HepG2 (cell line): ENCODE results near the gene FGGY. TPM values are rescaled to one million over a fixed set of nuclear protein-coding genes. Genes with fewer than 3 reads are reported as not detected.

Experiments
- ATAC-seq: fragments of 200-7000 bp; cut with Tn5 transposase; 3 replicates; pipeline ENCODE4 v1.9.1; 2020; ENCODE audit warnings: mild to moderate bottlenecking, moderate library complexity
- BruUV-seq: library from RNA; stranded (reverse); fragments of 400-500 nt; replicated peaks from 2 replicates; lab custom pipeline; 2021; lab: Mats Ljungman, UMichigan
- CTCF ChIA-PET: fragments of 300-600 bp; formaldehyde crosslinking; extraction: SDS; loops from one replicate; lab custom pipeline; 2021; ENCODE audit warnings: low total read pairs, inconsistent platforms, low intra/inter-chr PET ratio; lab: Yijun Ruan, JAX
- POLR2A ChIA-PET: fragments of 350-600 bp; sonication (Branson Sonifier 250); formaldehyde crosslinking; loops from one replicate; lab custom pipeline; 2020; ENCODE audit warnings: antibody characterized with exemption, inconsistent platforms; lab: Yijun Ruan, JAX
- DNase-seq: peaks from one replicate; pipeline ENCODE4 v3.0.0-alpha.2; 2015; ENCODE audit warnings: low spot score
- FAIRE-seq: peaks from 3 replicates; lab custom pipeline; 2011; peaks lifted over from hg19 to GRCh38; lab: Jason Lieb, UNC
- H2AFZ ChIP-seq: one replicate; pipeline ENCODE4 v1.6.1; 2011; ENCODE audit warnings: low read length, inconsistent platforms
- H3K27ac ChIP-seq: fragments of 300-600 bp; 3 replicates; pipeline ENCODE4 v1.8.0; 2011; ENCODE audit warnings: mixed run types, mild to moderate bottlenecking, mixed read lengths, low read length, inconsistent platforms; ENCODE audit not compliant: insufficient read depth; ENCODE audit errors: extremely low read length
- H3K27me3 ChIP-seq, 2 experiments: fragments of 200-600 bp in 1 of 2; 2 replicates in 1 of 2; 3 replicates in 1 of 2; pipeline versions ENCODE4 v1.6.0 to v1.8.0; 2011; ENCODE audit warnings: low read length in 2 of 2, mild to moderate bottlenecking in 2 of 2, moderate library complexity in 2 of 2, inconsistent platforms in 1 of 2; ENCODE audit not compliant: insufficient read depth in 2 of 2, control insufficient read depth in 1 of 2
- H3K36me3 ChIP-seq, 2 experiments: fragments of 200-600 bp in 1 of 2; replicated peaks in 1 of 2; 2 replicates in 1 of 2; 3 replicates in 1 of 2; pipeline versions ENCODE4 v1.5.1 to v1.8.0; 2011; ENCODE audit warnings: low read length in 2 of 2, inconsistent platforms in 1 of 2; ENCODE audit not compliant: insufficient read depth in 2 of 2, control insufficient read depth in 1 of 2
- H3K4me1 ChIP-seq: 2 replicates; pipeline ENCODE4 v1.5.1; 2012; ENCODE audit warnings: low read length, inconsistent platforms; ENCODE audit not compliant: insufficient read depth
- H3K4me2 ChIP-seq: 2 replicates; pipeline ENCODE4 v1.6.0; 2011; ENCODE audit warnings: low read depth, low read length, inconsistent platforms
- H3K4me3 ChIP-seq, 3 experiments: fragments of 200-600 bp in 1 of 3; sonication (generic), shearing (Covaris generic) in 1 of 3; replicated peaks in 1 of 3; 2 replicates each; pipeline ENCODE4 v1.5.1; 2011 to 2016; ENCODE audit warnings: low read length in 3 of 3, inconsistent platforms in 2 of 3, low read depth in 2 of 3, mild to moderate bottlenecking in 2 of 3, control low read depth in 1 of 3, mixed read lengths in 1 of 3; ENCODE audit not compliant: insufficient read depth in 1 of 3
- H3K79me2 ChIP-seq: one replicate; pipeline ENCODE4 v1.6.1; 2011; ENCODE audit warnings: low read length, inconsistent platforms; ENCODE audit not compliant: insufficient read depth
- H3K9ac ChIP-seq: 2 replicates; pipeline ENCODE4 v1.6.0; 2011; ENCODE audit warnings: mild to moderate bottlenecking, low read depth, low read length, inconsistent platforms; ENCODE audit not compliant: insufficient read depth
- H3K9me3 ChIP-seq: 2 replicates; pipeline ENCODE4 v1.5.1; 2012; ENCODE audit warnings: mild to moderate bottlenecking, low read length
- H4K20me1 ChIP-seq: 2 replicates; pipeline ENCODE4 v1.6.0; 2011; ENCODE audit warnings: inconsistent platforms, mild to moderate bottlenecking, low read length, moderate library complexity; ENCODE audit not compliant: insufficient read depth
- BCL6 ChIP-seq: IDR thresholded peaks from 2 replicates; pipeline ENCODE4 v1.6.1; 2016; ENCODE audit warnings: missing genetic modification reagents, missing compliant biosample characterization
- CCAR2 ChIP-seq: fragments of 200-400 bp; formaldehyde crosslinking; optimal IDR thresholded peaks from 2 replicates; pipeline ENCODE3; 2018; ENCODE audit warnings: low read depth, mild to moderate bottlenecking, low read length, moderate library complexity
- GLI4 ChIP-seq: sonication (generic); formaldehyde crosslinking; IDR thresholded peaks from 2 replicates; pipeline ENCODE4 v1.5.1; 2020; ENCODE audit warnings: missing genetic modification reagents, mild to moderate bottlenecking, moderate library complexity, borderline replicate concordance
- HNRNPLL ChIP-seq: fragments of 200-400 bp; formaldehyde crosslinking; IDR thresholded peaks from 2 replicates; pipeline ENCODE4 v1.6.1; 2017; ENCODE audit warnings: mild to moderate bottlenecking, low read depth, low read length; ENCODE audit not compliant: poor library complexity, severe bottlenecking
- NFKBIZ ChIP-seq: IDR thresholded peaks from 2 replicates; pipeline ENCODE4 v1.6.1; 2018; ENCODE audit warnings: missing genetic modification reagents, missing compliant biosample characterization
- PPARG ChIP-seq: conservative IDR thresholded peaks from 2 replicates; pipeline ENCODE4 v1.6.1; 2016; ENCODE audit warnings: missing biosample characterization, missing genetic modification reagents
- RCOR2 ChIP-seq: IDR thresholded peaks from 2 replicates; pipeline ENCODE4 v1.6.1; 2016; ENCODE audit warnings: missing biosample characterization, missing genetic modification reagents
- RXRB ChIP-seq: IDR thresholded peaks from 2 replicates; pipeline ENCODE4 v1.6.1; 2016; ENCODE audit warnings: borderline replicate concordance, missing genetic modification reagents, missing compliant biosample characterization
- SALL1 ChIP-seq: sonication (generic); formaldehyde crosslinking; IDR thresholded peaks from 2 replicates; pipeline ENCODE4 v1.8.0; 2022; ENCODE audit warnings: mild to moderate bottlenecking, missing genetic modification reagents
- SMYD3 ChIP-seq: sonication (generic); formaldehyde crosslinking; IDR thresholded peaks from 2 replicates; pipeline ENCODE4 v1.8.1; 2023; ENCODE audit warnings: mild to moderate bottlenecking, missing genetic modification reagents
- THAP11 ChIP-seq: IDR thresholded peaks from 2 replicates; pipeline ENCODE4 v1.6.1; 2016; ENCODE audit warnings: missing biosample characterization, missing genetic modification reagents
- TRIM24 ChIP-seq: sonication (generic); formaldehyde crosslinking; IDR thresholded peaks from 2 replicates; pipeline ENCODE4 v1.8.0; 2022; ENCODE audit warnings: mild to moderate bottlenecking, missing genetic modification reagents
- ZMYM2 ChIP-seq: sonication (generic); formaldehyde crosslinking; IDR thresholded peaks from 2 replicates; pipeline ENCODE4 v1.8.0; 2022; ENCODE audit warnings: mild to moderate bottlenecking, missing genetic modification reagents
- ZMYM3 ChIP-seq: sonication (generic); formaldehyde crosslinking; IDR thresholded peaks from 2 replicates; pipeline ENCODE4 v1.5.1; 2020; ENCODE audit warnings: mild to moderate bottlenecking, missing genetic modification reagents
- ZMYM4 ChIP-seq: sonication (generic); formaldehyde crosslinking; IDR thresholded peaks from 2 replicates; pipeline ENCODE4 v1.8.1; 2023; ENCODE audit warnings: mild to moderate bottlenecking, missing genetic modification reagents
- ZNF367 ChIP-seq: sonication (generic); formaldehyde crosslinking; IDR thresholded peaks from 2 replicates; pipeline ENCODE4 v1.4.0; 2020; ENCODE audit warnings: missing genetic modification reagents, borderline replicate concordance
- ZNF383 ChIP-seq: sonication (generic); formaldehyde crosslinking; IDR thresholded peaks from 2 replicates; pipeline ENCODE4 v1.4.0; 2020; ENCODE audit warnings: missing genetic modification reagents, mild to moderate bottlenecking, borderline replicate concordance
- ZNF644 ChIP-seq: IDR thresholded peaks from 2 replicates; pipeline ENCODE4 v1.6.1; 2016; ENCODE audit warnings: low read depth
- ZNF674 ChIP-seq: sonication (generic); formaldehyde crosslinking; IDR thresholded peaks from 2 replicates; pipeline ENCODE4 v1.5.0; 2020; ENCODE audit warnings: low read depth, mild to moderate bottlenecking, missing genetic modification reagents
- WGBS: methylation state at CpG from one replicate; pipeline ENCODE4 v1.1.6; 2017; ENCODE audit warnings: low lambda C conversion rate; 5-methylcytosine and 5-hydroxymethylcytosine counted together
- in situ Hi-C: cut with HindIII; loops from 2 replicates; pipeline ENCODE4 v1.10.0; 2017; ENCODE audit warnings: low pct_unique_long_range_greater_than_20kb; ENCODE audit not compliant: extremely low pct_ligation_motif_present
- intact Hi-C: fragments of 100-400 bp; cut with micrococcal nuclease; formaldehyde crosslinking; loops from one replicate; pipeline ENCODE4 v1.10.0; 2022; ENCODE audit not compliant: unreplicated experiment
- polyA plus RNA-seq, 8 experiments: library from polyadenylated mRNA; depleted of rRNA in 3 of 8; stranded (reverse) in 7 of 8; unstranded in 1 of 8; fragments of >200 nt; fragmentation: Illumina TruSeq in 4 of 8; extraction: Trizol in 4 of 8; gene quantifications; 2 replicates each; pipeline versions ENCODE4 v1.2.1 to v1.2.3, GENCODE V29; 2011 to 2016; ENCODE audit warnings: low read depth in 4 of 8, missing spikeins in 1 of 8, mixed read lengths in 1 of 8; ENCODE audit not compliant: insufficient read depth in 1 of 8
- total RNA-seq, 5 experiments: library from RNA; depleted of rRNA; stranded (reverse); fragments of >200 nt; fragmentation: Illumina TruSeq; extraction: Trizol; gene quantifications; 2 replicates each; pipeline ENCODE4 v1.2.3, GENCODE V29; 2016; ENCODE audit warnings: low read depth in 1 of 5

The FGGY gene
- total and polyA plus RNA-seq, 2 of the 13 experiments (the other 11 are each of a cell fraction or from before 2014, with no cell fraction given), result 15.7 to 27.5 TPM

- Histone ChIP-seq H3K79me2 (no peaks in the 10 kb centered on the region), H3K36me3 (no peaks in the 10 kb centered on the region; a peak in 1 of 5 replicates), H3K4me3 (no peak overlapping the region), H4K20me1 (no peaks in the 10 kb centered on the region), H3K4me2 (no peak overlapping the region), H2AFZ (no peak overlapping the region), H3K27me3 (no peaks in the 10 kb centered on the region), H3K9ac (no peak overlapping the region), H3K9me3 (no peaks in the 10 kb centered on the region), H3K27ac (no peak overlapping the region), H3K4me1 (peaks cover 25% of the 10 kb centered on the region)
- intact Hi-C loops, result no loop called here
- 89% methylated on average over 2 of the region's 2 CpGs for WGBS
- ChIA-PET POLR2A (no interaction called here), CTCF (no interaction called here)
- FAIRE-seq (no peak), ATAC-seq (no peak), DNase-seq (no peak)
- BruUV-seq, result no TSS peak
- in situ Hi-C loops, result no loop called here
- no peak for TF ChIP-seq HNRNPLL
- no peak for TF ChIP-seq NFKBIZ
- TF ChIP-seq ZNF383 (CRISPR knock-in tag), result no peak
- no peak for TF ChIP-seq ZNF367 (CRISPR knock-in tag)
- TF ChIP-seq SMYD3 (CRISPR knock-in tag), result no peak
Measured at GRCh38 chr1:59478822-59479221, 181.9 kb downstream of the FGGY start.

DNA sequence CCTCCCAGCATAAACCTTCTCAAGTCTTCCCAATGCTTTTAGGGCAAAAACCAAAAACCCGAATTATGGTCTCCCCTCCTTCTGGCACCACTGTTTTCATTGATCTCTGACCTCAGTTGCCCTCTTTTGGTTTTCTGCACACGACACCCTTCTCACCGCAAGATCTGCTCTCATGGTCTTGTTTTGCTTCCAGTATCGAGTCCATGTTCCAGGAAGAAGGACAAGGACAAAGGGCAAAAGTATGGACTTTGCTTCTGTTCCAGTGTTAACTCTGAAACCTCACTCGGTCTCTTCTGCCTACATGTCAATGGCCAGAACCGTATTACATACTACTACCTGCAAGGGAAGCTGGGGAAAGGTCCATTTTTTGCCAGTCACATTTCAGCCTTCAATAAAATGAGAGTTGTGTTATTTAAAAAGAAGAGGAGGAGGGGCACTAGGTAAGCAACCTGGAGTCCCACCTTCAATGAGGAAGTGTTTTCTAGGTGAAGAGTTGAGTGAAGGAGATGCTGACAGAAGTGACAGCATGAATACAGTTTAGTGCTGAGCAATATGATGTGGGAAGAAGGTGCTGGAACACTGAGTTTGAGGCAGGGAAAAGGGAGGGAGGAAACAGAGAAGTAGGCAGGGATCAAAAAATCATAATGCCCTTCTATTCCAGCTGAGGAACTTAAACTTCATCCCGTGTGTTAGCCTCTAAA lies 183.4 kb downstream of the FGGY start:
- Histone ChIP-seq H3K79me2 (no peaks in the 10 kb centered on the region), H3K4me1 (peaks cover 20% of the 10 kb centered on the region), H3K36me3 (no peaks in the 10 kb centered on the region), H3K9me3 (no peaks in the 10 kb centered on the region), H3K27ac (no peak overlapping the region), H4K20me1 (no peaks in the 10 kb centered on the region), H3K4me2 (peak overlapping the region; percentile 13; the same call in 1 of the 2 replicates), H3K4me3 (no peak overlapping the region), H3K9ac (no peak overlapping the region), H3K27me3 (no peaks in the 10 kb centered on the region), H2AFZ (no peak overlapping the region)
- CTCF ChIA-PET, result no interaction called here
- no peak for DNase-seq
- intact Hi-C loops (no loop called here), in situ Hi-C loops (no loop called here)
- no peak for FAIRE-seq
- WGBS, result 50% methylated on average over 7 of the region's 7 CpGs
- BruUV-seq, result no TSS peak
- no peak; the same call in 2 of the 3 replicates for ATAC-seq
- POLR2A ChIA-PET, result no interaction called here
- no peak for TF ChIP-seq SALL1 (CRISPR knock-in tag)
- TF ChIP-seq BCL6, result peak; percentile 26; the same call in 1 of the 2 replicates
- TF ChIP-seq GLI4 (CRISPR knock-in tag), result no peak
- peak; percentile 51; the same call in 1 of the 2 replicates for TF ChIP-seq RXRB (CRISPR knock-in tag)
- no peak for TF ChIP-seq TRIM24 (CRISPR knock-in tag)
- TF ChIP-seq ZMYM4, result peak; percentile 84
- no peak for TF ChIP-seq CCAR2
- TF ChIP-seq ZMYM2 (CRISPR knock-in tag), result peak; percentile 75; the same call in 1 of the 2 replicates
- no peak for TF ChIP-seq THAP11
- peak; percentile 77 for TF ChIP-seq ZNF644 (CRISPR knock-in tag)
- 0 out of 2 replicates have a peak, but pooled peaks have one; percentile 22 for TF ChIP-seq RCOR2 (CRISPR knock-in tag)
- no peak for TF ChIP-seq ZNF674
- 0 out of 2 replicates have a peak, but pooled peaks have one; percentile 23 for TF ChIP-seq ZMYM3
- TF ChIP-seq PPARG (CRISPR knock-in tag), result peak; percentile 60; the same call in 1 of the 2 replicates
